HepG2 (cell line): Measurements from ENCODE around the gene PSPH. TPM values are rescaled to one million over a fixed set of nuclear protein-coding genes. Genes with fewer than 3 reads are reported as not detected.
A peak's percentile ranks its signal among the peaks of the same experiment; 100 is the strongest.

ENCODE experiments used
- AHR ChIP-seq: IDR thresholded peaks from 2 replicates; pipeline ENCODE4 v1.6.1; 2018; ENCODE audit warnings: missing genetic modification reagents, missing compliant biosample characterization
- EED ChIP-seq: sonication (generic); formaldehyde crosslinking; IDR thresholded peaks from 2 replicates; pipeline ENCODE4 v1.5.0; 2020; ENCODE audit warnings: mild to moderate bottlenecking, missing genetic modification reagents
- KLF13 ChIP-seq: sonication (generic); formaldehyde crosslinking; IDR thresholded peaks from 2 replicates; pipeline ENCODE4 v1.4.0; 2020; ENCODE audit warnings: mild to moderate bottlenecking, missing genetic modification reagents
- PAWR ChIP-seq: sonication (generic); formaldehyde crosslinking; IDR thresholded peaks from 2 replicates; pipeline ENCODE4 v1.4.0; 2020; ENCODE audit warnings: missing genetic modification reagents, mild to moderate bottlenecking, borderline replicate concordance
- RCOR2 ChIP-seq: IDR thresholded peaks from 2 replicates; pipeline ENCODE4 v1.6.1; 2016; ENCODE audit warnings: missing biosample characterization, missing genetic modification reagents
- ZNF124 ChIP-seq: sonication (generic); formaldehyde crosslinking; IDR thresholded peaks from 2 replicates; pipeline ENCODE4 v1.4.0; 2020; ENCODE audit warnings: missing genetic modification reagents
- ZNF337 ChIP-seq: sonication (generic); formaldehyde crosslinking; IDR thresholded peaks from 2 replicates; pipeline ENCODE4 v1.5.1; 2020; ENCODE audit warnings: missing genetic modification reagents, low read depth, mild to moderate bottlenecking, borderline replicate concordance
- ZNF34 ChIP-seq: sonication (generic); formaldehyde crosslinking; IDR thresholded peaks from 2 replicates; pipeline ENCODE4 v1.4.0; 2020; ENCODE audit warnings: mild to moderate bottlenecking, missing genetic modification reagents, borderline replicate concordance
- ZNF350 ChIP-seq: sonication (generic); formaldehyde crosslinking; IDR thresholded peaks from 2 replicates; pipeline ENCODE4 v1.4.0; 2020; ENCODE audit warnings: mild to moderate bottlenecking, low read depth, missing genetic modification reagents, borderline replicate concordance
- ZNF530 ChIP-seq: sonication (generic); formaldehyde crosslinking; IDR thresholded peaks from 2 replicates; pipeline ENCODE4 v1.5.0; 2020; ENCODE audit warnings: low read depth, mild to moderate bottlenecking, missing genetic modification reagents
- ZNF543 ChIP-seq: sonication (generic); formaldehyde crosslinking; IDR thresholded peaks from 2 replicates; pipeline ENCODE4 v1.4.0; 2020; ENCODE audit warnings: mild to moderate bottlenecking, missing genetic modification reagents
- polyA plus RNA-seq, 8 experiments: library from polyadenylated mRNA; depleted of rRNA in 3 of 8; stranded (reverse) in 7 of 8; unstranded in 1 of 8; fragments of >200 nt; fragmentation: Illumina TruSeq in 4 of 8; extraction: Trizol in 4 of 8; gene quantifications; 2 replicates each; pipeline versions ENCODE4 v1.2.1 to v1.2.3, GENCODE V29; 2011 to 2016; ENCODE audit warnings: low read depth in 4 of 8, missing spikeins in 1 of 8, mixed read lengths in 1 of 8; ENCODE audit not compliant: insufficient read depth in 1 of 8
- total RNA-seq, 5 experiments: library from RNA; depleted of rRNA; stranded (reverse); fragments of >200 nt; fragmentation: Illumina TruSeq; extraction: Trizol; gene quantifications; 2 replicates each; pipeline ENCODE4 v1.2.3, GENCODE V29; 2016; ENCODE audit warnings: low read depth in 1 of 5
- TF ChIP-seq, protein P1 (sequence below), 2 experiments: sonication (generic) in 1 of 2; formaldehyde crosslinking in 1 of 2; IDR thresholded peaks; 2 replicates each; pipeline versions ENCODE4 v1.6.1 to v1.9.0; 2014 to 2022; ENCODE audit warnings: antibody characterized with exemption in 1 of 2, borderline replicate concordance in 1 of 2, inconsistent platforms in 1 of 2, low read depth in 1 of 2, missing genetic modification reagents in 1 of 2
- TF ChIP-seq, protein P2 (sequence below): sonication (generic); formaldehyde crosslinking; IDR thresholded peaks from 2 replicates; pipeline ENCODE4 v1.5.0; 2020; ENCODE audit warnings: mild to moderate bottlenecking, missing genetic modification reagents
- TF ChIP-seq, protein P3 (sequence below): sonication (generic); formaldehyde crosslinking; IDR thresholded peaks from 2 replicates; pipeline ENCODE4 v1.8.0; 2022; ENCODE audit warnings: missing genetic modification reagents, mild to moderate bottlenecking, inconsistent platforms, borderline replicate concordance
- TF ChIP-seq, protein P4 (sequence below): sonication (generic); formaldehyde crosslinking; IDR thresholded peaks from 2 replicates; pipeline ENCODE4 v1.5.1; 2020; ENCODE audit warnings: missing genetic modification reagents, mild to moderate bottlenecking, borderline replicate concordance
- TF ChIP-seq, protein P5 (sequence below): IDR thresholded peaks from 2 replicates; pipeline ENCODE4 v1.6.1; 2016; ENCODE audit warnings: missing compliant biosample characterization, missing genetic modification reagents, borderline replicate concordance

PSPH gene
- total and polyA plus RNA-seq, 2 of the 13 experiments (the other 11 are each of a cell fraction or from before 2014, with no cell fraction given): 85.5 to 124 TPM

DNA sequence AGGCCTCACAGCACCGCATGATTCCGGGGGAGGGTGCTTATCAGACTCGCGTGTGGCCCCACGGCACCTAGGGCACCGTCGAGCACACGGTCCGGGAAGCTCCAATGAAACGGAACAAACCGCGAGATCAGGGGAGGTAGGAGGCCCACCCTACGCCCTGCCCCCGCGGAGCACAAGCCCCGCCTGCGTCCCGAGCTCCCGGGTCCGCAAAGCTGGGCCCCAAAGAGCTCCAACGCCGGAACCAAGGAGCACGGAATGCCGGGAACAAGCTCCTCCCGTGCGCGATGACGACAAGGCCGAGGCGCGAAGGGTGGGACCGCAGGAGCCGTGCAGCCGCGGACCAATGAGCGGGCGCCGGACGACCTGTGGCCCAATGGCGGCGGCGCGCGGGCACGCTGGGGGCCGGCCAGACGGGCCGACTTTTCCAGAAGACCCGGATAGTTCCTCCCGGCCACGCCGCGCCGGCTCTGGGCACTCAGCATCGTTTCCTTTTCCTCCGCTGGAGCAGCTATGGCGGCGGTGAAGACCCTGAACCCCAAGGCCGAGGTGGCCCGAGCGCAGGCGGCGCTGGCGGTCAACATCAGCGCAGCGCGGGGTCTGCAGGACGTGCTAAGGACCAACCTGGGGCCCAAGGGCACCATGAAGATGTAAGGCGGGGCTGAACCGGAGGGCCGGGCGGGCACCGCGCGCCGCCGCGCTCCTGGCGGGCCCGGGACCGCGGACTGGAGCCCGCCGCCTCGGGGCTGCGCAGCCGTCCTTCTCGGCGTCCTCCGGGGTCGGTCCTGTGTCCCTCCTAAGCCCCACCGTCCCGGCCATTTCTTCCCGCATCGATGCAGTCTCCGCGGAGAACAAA lies at the start of gene PSPH, which contains the start of gene CCT6A (continued):
- TF ChIP-seq, protein P1, sequence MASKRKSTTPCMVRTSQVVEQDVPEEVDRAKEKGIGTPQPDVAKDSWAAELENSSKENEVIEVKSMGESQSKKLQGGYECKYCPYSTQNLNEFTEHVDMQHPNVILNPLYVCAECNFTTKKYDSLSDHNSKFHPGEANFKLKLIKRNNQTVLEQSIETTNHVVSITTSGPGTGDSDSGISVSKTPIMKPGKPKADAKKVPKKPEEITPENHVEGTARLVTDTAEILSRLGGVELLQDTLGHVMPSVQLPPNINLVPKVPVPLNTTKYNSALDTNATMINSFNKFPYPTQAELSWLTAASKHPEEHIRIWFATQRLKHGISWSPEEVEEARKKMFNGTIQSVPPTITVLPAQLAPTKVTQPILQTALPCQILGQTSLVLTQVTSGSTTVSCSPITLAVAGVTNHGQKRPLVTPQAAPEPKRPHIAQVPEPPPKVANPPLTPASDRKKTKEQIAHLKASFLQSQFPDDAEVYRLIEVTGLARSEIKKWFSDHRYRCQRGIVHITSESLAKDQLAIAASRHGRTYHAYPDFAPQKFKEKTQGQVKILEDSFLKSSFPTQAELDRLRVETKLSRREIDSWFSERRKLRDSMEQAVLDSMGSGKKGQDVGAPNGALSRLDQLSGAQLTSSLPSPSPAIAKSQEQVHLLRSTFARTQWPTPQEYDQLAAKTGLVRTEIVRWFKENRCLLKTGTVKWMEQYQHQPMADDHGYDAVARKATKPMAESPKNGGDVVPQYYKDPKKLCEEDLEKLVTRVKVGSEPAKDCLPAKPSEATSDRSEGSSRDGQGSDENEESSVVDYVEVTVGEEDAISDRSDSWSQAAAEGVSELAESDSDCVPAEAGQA (IDR thresholded peaks at IDR 0.05; ENCODE audit: low read depth): peak; percentile 54
- TF ChIP-seq, protein P1 (CRISPR knock-in tag; IDR thresholded peaks at IDR 0.05; ENCODE audit: borderline replicate concordance): no peak
- no peak for TF ChIP-seq ZNF530
- TF ChIP-seq PAWR: no peak
- TF ChIP-seq ZNF337 (CRISPR knock-in tag): peak; percentile 65; the same call in 1 of the 2 replicates
- TF ChIP-seq, protein P2, sequence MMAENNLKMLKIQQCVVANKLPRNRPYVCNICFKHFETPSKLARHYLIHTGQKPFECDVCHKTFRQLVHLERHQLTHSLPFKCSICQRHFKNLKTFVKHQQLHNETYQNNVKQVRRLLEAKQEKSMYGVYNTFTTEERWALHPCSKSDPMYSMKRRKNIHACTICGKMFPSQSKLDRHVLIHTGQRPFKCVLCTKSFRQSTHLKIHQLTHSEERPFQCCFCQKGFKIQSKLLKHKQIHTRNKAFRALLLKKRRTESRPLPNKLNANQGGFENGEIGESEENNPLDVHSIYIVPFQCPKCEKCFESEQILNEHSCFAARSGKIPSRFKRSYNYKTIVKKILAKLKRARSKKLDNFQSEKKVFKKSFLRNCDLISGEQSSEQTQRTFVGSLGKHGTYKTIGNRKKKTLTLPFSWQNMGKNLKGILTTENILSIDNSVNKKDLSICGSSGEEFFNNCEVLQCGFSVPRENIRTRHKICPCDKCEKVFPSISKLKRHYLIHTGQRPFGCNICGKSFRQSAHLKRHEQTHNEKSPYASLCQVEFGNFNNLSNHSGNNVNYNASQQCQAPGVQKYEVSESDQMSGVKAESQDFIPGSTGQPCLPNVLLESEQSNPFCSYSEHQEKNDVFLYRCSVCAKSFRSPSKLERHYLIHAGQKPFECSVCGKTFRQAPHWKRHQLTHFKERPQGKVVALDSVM: peak; percentile 76
- TF ChIP-seq, protein P3, sequence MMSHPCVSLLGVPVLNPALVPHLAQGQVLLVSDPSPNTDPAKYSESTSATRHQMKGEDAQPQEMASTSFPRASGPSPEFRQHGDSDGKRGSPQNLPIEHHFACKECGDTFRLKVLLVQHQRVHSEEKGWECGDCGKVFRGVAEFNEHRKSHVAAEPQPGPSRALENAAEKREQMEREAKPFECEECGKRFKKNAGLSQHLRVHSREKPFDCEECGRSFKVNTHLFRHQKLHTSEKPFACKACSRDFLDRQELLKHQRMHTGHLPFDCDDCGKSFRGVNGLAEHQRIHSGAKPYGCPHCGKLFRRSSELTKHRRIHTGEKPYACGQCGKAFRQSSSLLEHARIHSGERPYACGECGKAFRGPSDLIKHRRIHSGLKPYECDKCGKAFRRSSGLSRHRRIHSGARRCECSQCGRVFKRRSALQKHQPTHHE (CRISPR knock-in tag): peak; percentile 80; the same call in 1 of the 2 replicates
- TF ChIP-seq AHR (CRISPR knock-in tag): no peak
- TF ChIP-seq, protein P4, sequence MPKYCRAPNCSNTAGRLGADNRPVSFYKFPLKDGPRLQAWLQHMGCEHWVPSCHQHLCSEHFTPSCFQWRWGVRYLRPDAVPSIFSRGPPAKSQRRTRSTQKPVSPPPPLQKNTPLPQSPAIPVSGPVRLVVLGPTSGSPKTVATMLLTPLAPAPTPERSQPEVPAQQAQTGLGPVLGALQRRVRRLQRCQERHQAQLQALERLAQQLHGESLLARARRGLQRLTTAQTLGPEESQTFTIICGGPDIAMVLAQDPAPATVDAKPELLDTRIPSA (CRISPR knock-in tag): no peak
- TF ChIP-seq ZNF543: 0 out of 2 replicates have a peak, but pooled peaks have one; percentile 11
- TF ChIP-seq EED (CRISPR knock-in tag): 0 out of 2 replicates have a peak, but pooled peaks have one; percentile 18
- TF ChIP-seq RCOR2: 0 out of 2 replicates have a peak, but pooled peaks have one; percentile 27
- TF ChIP-seq ZNF124 (CRISPR knock-in tag): peak; percentile 69; the same call in 1 of the 2 replicates
- peak; percentile 4; the same call in 1 of the 2 replicates for TF ChIP-seq KLF13
- TF ChIP-seq ZNF350: peak; percentile 88
- no peak for TF ChIP-seq ZNF34 (CRISPR knock-in tag)
- TF ChIP-seq, protein P5, sequence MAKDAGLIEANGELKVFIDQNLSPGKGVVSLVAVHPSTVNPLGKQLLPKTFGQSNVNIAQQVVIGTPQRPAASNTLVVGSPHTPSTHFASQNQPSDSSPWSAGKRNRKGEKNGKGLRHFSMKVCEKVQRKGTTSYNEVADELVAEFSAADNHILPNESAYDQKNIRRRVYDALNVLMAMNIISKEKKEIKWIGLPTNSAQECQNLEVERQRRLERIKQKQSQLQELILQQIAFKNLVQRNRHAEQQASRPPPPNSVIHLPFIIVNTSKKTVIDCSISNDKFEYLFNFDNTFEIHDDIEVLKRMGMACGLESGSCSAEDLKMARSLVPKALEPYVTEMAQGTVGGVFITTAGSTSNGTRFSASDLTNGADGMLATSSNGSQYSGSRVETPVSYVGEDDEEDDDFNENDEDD: peak; percentile 86; the same call in 1 of the 2 replicates
